Liver (tissue), 3 donors: ENCODE results near the gene STARD9.

Source experiments
- ATF3 ChIP-seq: IDR thresholded peaks from 2 replicates; pipeline ENCODE4 v1.6.1; 2016; ENCODE audit warnings: antibody characterized with exemption
- CTCF ChIP-seq: fragments of 150-350 bp; IDR thresholded peaks from 2 replicates; pipeline ENCODE4 v1.5.1; 2017; ENCODE audit warnings: improper control_type of control experiment, low read depth, low read length; ENCODE audit not compliant: missing input control
- EGR1 ChIP-seq, 2 donors: IDR thresholded peaks; 2 replicates each; pipeline ENCODE4 v1.6.1; 2016 to 2018; ENCODE audit warnings: antibody characterized with exemption in 2 of 2, low read depth in 2 of 2
- RAD21 ChIP-seq, 2 donors: IDR thresholded peaks; 2 replicates each; pipeline ENCODE4 v1.6.1; 2016; ENCODE audit warnings: antibody characterized with exemption in 2 of 2, mild to moderate bottlenecking in 2 of 2
- RXRA ChIP-seq, 2 donors: IDR thresholded peaks; 2 replicates each; pipeline ENCODE4 v1.6.1; 2017 to 2018; ENCODE audit warnings: antibody characterized with exemption in 2 of 2, mild to moderate bottlenecking in 1 of 2
- SP1 ChIP-seq: IDR thresholded peaks from 2 replicates; pipeline ENCODE4 v1.6.1; 2018; ENCODE audit warnings: antibody characterized with exemption, mild to moderate bottlenecking
- TAF1 ChIP-seq: conservative IDR thresholded peaks from 2 replicates; pipeline ENCODE4 v1.6.1; 2016; ENCODE audit warnings: antibody characterized with exemption, mild to moderate bottlenecking
- YY1 ChIP-seq: IDR thresholded peaks from 2 replicates; pipeline ENCODE4 v1.6.1; 2016; ENCODE audit warnings: antibody characterized with exemption, mild to moderate bottlenecking
- TF ChIP-seq, protein P1 (sequence below): IDR thresholded peaks from 2 replicates; pipeline ENCODE4 v1.6.1; 2016; ENCODE audit warnings: antibody characterized with exemption
- TF ChIP-seq, protein P2 (sequence below): IDR thresholded peaks from 2 replicates; pipeline ENCODE4 v1.6.1; 2016; ENCODE audit warnings: antibody characterized with exemption
- donor health status: healthy.
- donor health status: healthy.

- TF ChIP-seq CTCF (no peak), TAF1 (no peak), ATF3 (no peak), SP1 (no peak), RAD21 (IDR thresholded peaks at IDR 0.05) (no peak), RXRA (IDR thresholded peaks at IDR 0.05) (no peak), YY1 (no peak), EGR1 (IDR thresholded peaks at IDR 0.05; ENCODE audit: low read depth in 2 of 2) (no peak)
- TF ChIP-seq, protein P1, sequence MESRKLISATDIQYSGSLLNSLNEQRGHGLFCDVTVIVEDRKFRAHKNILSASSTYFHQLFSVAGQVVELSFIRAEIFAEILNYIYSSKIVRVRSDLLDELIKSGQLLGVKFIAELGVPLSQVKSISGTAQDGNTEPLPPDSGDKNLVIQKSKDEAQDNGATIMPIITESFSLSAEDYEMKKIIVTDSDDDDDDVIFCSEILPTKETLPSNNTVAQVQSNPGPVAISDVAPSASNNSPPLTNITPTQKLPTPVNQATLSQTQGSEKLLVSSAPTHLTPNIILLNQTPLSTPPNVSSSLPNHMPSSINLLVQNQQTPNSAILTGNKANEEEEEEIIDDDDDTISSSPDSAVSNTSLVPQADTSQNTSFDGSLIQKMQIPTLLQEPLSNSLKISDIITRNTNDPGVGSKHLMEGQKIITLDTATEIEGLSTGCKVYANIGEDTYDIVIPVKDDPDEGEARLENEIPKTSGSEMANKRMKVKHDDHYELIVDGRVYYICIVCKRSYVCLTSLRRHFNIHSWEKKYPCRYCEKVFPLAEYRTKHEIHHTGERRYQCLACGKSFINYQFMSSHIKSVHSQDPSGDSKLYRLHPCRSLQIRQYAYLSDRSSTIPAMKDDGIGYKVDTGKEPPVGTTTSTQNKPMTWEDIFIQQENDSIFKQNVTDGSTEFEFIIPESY, result no peak
- TF ChIP-seq, protein P2, sequence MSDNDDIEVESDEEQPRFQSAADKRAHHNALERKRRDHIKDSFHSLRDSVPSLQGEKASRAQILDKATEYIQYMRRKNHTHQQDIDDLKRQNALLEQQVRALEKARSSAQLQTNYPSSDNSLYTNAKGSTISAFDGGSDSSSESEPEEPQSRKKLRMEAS, result no peak
These were observed 104.1 kb downstream of the STARD9 start for GRCh38 chr15:42679285-42680141.
